ENCODE results near the gene ADGRF3.
A peak's percentile ranks its signal among the peaks of the same experiment; 100 is the strongest.
"Not testable (repeated sequence)": the region's sequence is repeated elsewhere in the genome, so short reads cannot be mapped to it uniquely, and the experiment has no call there.

The ADGRF3 gene

DNA sequence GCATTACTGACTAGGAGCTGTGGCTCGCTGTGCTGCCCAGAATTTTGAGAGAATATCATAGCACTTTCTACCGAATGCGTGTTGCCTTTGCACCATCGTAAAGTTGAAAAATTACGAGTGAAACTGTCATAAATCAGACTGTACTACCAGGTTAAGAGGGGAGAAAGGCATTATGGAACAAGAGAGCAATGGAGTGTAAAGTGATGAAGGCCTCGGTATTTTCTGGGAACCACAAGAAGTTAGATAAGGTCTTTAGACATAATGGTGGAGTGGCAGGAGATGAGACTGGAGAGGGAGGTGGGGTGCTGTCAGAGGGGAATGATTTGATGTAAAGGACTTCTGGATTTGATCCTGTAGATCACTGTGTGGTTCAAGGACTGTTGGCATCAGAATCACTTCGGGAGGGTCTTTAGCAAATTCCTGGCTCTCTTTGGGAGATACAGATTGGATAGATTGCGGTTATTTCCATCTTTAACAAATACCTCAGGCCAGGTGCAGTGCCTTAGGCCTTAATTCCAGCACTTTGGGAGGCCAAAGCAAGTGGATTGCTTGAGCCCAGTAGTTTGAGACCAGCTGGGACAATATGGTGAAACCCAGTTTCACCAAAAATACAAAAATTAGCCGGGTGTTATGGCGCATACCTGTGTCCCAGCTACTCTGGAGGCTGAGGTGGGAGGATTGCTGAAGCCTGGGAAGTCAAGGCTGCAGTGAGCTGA lies 4.9 kb upstream of the ADGRF3 start:
- no peak for DNase-seq

DNA sequence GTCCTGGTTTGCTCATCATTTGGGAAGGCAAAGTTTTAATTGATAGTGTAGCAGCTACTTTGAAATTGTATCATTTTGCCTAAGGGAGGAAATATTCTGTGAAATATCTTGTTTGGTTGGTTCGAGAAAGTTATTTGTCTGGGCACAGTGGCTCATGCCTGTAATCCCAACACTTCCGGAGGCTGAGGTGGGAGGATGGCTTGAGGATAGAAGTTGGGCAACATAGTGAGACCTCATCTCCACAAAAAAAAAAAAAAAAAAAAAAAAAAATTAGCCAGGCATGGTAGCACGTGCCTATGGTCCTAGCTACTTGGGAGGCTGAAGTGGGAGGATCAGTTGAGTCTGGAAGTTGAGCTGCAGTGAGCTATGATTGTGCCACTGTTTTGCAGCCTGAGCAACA lies 3.1 kb upstream of the ADGRF3 start:
- no peak for DNase-seq

DNA sequence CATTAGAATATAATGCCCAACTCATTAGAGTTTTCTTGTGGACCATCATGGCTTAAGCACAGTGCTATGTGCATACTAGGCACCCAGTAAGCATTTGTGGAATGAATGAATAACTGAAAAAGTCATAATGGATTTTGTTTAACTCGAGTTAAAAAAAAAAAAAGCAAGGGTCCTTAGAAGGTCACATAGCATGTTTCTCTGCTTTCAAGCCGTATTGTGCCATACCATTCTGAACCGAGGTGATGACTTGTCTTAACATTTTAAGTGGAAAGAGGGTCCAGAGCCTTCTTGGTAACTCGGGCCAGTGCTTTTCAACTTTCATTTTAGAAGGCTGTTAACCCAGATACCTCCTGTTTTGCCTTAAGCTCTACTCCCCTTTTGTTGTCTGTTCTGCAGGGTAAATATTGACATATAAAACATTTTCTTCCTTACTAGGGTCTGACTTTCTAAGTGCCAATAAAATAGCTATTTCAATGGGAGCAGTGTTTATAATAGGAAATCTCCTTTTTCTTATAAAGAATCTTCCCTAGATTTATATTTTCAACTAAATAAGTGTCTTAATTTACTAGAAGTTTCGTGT lies 787 bp upstream of the ADGRF3 start:
- no peak for DNase-seq

DNA sequence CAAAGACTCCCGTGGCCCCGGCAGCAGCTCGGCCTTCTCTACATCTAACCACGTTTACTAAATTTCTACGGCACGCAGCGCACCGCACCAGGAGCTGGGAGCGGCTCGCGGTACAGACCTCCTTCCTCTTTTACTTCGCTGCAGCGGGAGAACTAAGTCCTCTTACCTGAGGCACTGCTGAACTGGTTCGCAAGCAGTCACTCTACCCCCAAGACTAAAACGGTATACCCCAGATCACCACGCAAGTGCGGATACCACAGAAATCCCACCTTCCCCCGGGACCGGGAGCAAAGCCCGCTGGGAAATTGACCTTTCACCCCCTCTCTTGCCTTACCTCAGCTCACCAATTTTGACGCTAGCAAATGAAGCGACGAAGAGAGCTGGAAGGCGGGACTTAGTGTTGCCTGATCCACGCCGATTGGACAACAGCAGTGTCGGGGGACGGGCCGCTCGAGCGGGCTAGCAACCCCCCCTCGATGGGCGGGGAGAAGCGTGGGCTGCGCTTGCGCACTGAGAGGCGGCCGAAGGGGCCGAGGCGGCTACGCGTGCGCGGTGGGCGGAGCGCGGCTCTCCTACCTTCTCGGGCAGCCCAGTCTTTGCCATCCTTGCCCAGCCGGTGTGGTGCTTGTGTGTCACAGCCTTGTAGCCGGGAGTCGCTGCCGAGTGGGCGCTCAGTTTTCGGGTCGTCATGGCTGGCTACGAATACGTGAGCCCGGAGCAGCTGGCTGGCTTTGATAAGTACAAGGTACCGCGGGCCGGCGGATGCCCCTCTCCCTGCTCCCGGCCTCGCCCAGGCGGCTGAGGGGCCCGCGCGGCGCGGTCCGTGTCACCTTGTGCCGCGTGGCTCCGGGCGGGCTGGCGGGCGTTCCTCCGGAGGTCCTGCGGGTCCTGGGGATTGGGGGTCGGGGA lies 790 bp downstream of the ADGRF3 start, which contains the start of gene SELENOI:
TSS of gene SELENOI (plus strand) at position 599 of the 909 bp plus-strand sequence. CDS start at position 689, 90 bp downstream.
- DNase-seq: peak; percentile 99

DNA sequence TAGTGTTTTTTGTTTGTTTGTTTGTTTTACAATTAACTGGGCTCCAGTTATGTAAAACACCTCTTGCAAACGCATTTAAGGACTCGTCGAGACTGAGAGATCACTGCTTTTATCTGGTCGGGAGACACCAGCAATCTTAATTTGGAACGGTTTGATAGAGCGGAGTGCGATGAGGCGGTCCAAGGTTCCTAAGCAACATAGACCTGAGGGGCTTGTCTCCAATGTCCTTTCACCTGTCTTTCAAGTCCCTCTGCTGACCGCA lies 1.4 kb downstream of the ADGRF3 start:
- no peak for DNase-seq

DNA sequence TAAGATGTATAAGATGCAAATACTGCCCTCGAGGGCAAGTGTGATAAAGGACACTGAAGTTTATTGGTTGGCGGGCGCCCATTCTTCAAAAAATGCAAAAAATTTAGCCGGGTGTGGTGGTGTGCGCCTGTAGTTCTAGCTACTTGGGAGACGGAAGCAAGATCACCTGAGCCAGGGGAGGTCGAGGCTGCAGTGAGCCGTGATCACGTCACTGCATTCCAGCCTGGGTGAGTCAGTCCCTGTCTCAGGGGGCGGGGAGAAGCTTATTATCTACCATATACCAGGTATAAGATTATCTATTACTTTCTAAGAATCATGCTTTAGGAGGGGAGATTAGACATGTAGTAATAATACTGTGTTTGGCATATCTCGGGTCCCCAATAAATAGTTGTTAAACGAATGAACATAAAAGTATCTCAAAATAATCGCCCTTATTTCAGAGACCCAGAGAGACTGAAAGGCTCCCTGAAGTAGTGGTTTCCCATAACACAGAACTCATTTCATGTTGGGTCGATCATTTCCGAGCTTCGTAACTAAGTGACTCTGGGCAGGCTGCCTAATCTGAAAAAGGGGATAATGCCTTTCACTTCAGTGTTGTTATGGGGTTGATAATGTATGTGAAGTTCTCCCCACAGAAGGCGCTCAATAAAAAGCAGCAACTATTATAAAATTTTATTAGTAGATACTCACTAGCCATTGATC lies 1.9 kb downstream of the ADGRF3 start:
- DNase-seq: no peak

DNA sequence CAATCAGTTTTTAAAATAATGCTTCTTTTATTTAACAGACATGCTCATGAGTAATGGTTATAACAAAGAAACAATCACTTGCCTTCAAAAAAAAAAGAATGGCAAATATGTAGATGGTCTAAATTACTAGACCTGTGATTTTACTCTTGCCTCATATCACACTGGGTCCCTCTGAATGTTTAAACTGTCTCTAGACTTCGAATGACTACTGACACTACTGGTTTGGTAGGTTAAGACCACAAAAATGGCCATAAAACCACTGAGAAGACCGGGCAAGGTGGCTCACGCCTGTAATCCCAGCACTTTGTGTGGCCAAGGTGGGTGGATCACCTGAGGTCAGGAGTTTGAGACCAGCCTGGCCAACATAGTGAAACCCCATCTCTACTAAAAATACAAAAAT lies 5.8 kb downstream of the ADGRF3 start:
- no peak for DNase-seq

DNA sequence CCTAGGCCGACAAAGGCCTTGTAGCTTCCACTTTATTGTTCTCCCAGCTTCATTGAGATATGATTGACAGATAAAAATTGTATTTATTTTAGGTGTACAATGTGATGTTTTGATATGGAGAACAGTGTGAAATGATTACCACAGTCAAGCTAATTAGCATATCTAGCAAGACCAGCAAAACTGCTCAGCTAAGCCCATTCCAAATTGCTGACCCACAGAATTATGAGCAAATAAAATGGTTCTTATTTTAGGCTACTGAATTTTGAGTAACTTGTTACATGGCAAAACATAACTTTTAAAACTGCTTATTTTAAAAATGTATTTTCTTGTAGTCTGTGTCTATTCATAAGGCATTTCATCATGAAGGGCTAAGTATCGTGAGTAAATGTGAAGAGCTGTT lies 9.3 kb downstream of the ADGRF3 start:
- no peak for DNase-seq

DNA sequence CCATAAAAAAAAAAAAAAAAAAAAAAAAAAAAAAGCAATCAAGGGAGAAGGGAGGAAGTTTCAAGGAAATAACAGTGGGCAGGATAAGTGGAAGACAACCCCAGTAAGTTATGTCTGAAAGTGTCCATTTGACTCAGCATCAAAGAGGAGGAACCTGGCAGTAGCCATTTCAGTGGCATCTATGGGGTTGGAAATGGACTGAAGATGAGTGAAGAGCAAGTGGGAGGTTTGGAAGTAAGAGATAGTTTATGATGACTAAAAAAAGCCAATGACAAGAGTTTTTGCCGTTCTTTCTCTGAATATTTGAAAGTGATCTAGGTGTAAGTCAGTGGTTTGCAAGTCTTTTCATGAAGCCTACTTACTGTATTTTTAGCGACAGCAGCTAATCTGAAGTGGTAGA lies 9.9 kb downstream of the ADGRF3 start:
- DNase-seq: no peak

DNA sequence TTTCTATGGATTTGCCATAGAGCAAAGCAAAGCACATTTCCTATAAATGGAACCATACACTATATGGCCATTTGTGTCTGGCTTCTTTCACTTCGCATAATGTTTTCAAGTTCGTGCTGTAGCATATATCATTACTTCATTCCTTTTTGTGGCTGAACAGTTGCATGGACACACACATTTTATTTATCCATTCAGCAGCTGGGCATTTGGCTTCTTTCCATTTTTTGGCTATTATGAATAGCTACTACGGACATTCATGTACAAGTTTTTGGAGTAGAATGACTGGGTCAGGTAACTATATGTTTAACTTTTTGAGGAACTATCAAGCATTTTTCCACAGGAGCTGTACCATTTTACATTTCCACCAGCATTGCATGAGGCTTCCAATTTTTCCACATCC lies 11.4 kb downstream of the ADGRF3 start:
- no peak for DNase-seq

DNA sequence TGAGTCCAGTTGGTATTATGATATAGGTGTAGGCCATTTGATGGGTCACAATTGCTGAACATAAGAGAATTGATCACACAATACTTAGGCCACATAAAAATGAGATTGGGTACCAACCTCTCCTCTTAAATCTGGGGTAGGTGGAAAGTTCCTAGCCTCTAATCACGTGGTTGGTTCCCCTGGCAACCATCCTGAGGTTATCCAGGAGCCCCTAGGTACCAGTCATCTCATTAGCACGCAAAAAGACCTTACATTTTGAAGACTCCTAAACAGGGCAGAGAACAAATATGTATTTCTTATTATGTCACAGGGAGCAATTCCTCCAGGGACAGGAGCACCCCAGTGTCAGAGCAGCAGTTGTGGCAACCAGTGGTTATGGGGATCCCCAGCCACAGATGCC lies 13.3 kb downstream of the ADGRF3 start:
- DNase-seq: no peak

DNA sequence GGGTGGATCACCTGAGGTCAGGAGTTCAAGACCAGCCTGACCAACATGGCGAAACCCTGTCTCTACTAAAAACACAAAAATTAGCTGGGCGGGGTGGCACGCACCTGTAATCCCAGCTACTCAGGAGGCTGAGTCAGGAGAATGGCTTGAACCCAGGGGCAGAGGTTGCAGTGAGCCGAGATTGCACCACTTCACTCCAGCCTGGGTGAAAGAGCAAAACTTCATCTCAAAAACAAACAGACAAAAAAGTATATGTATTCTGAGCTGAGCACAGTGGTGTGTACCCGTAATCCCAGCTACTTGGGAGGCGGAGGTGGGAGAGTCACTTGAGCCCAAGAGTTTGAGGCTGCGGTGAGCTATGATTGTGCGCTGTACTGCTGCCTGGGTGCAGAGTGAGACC lies 15.3 kb downstream of the ADGRF3 start:
- DNase-seq: not testable (repeated sequence)

DNA sequence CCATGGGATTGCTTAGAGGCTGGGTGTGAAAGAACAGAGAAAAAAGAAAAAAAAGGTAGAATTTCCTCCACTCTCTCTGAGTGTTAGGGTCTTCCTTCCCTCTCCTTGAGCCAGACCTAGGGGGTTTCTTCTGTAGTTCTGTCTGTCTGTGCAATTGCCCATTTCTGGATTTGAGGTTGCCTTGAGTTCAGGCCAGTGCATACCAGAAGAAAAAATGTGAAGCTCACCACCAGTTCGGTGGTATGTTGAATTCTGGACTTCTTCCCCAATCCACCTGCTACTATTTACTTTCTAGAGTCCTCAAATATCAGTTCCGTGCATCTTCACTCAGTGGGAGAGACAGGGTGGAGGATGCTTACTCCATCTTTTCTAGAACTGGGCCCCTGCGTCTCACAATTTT lies 16.0 kb downstream of the ADGRF3 start:
- no peak for DNase-seq

DNA sequence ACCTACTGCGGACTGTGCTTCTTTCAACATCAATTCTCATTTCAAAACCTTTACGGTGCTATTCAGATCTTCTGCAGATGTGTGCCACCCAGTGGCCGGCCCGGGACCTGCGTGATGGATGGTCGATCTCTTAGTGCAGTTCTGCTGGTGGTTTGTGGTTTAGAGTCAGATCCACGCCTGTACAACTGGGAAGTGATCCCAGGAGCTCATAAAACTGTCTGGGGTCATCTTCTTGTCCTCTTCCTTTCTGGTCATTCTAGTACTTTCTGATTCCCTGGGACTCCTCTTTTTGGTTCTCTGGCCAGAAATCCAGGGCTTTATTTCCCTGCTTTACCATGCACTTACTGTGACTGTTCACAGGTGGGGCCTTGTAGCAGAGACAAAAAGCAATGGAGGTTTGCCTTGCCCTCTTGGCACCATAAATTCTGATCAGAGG lies 16.5 kb downstream of the ADGRF3 start:
- DNase-seq: peak; percentile 72

DNA sequence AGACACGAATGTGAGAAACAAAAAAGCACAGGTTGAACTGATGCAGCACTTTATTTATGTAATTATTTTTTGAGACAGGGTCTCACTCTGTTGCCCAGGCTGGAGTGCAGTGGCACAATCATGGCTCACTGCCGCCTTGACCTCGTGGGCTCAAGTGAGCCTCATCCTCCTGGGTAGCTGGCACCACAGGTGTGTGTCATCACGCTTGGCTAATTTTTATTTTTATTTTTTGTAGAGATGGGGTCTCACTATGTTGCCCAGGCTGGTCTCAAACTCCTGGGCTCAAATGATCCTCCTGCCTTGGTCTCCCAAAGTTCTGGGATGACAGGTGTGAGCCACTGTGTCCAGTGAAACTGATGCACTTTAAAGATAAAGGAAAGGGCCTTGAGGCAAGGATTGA lies 17.5 kb downstream of the ADGRF3 start:
- not testable (repeated sequence) for DNase-seq

DNA sequence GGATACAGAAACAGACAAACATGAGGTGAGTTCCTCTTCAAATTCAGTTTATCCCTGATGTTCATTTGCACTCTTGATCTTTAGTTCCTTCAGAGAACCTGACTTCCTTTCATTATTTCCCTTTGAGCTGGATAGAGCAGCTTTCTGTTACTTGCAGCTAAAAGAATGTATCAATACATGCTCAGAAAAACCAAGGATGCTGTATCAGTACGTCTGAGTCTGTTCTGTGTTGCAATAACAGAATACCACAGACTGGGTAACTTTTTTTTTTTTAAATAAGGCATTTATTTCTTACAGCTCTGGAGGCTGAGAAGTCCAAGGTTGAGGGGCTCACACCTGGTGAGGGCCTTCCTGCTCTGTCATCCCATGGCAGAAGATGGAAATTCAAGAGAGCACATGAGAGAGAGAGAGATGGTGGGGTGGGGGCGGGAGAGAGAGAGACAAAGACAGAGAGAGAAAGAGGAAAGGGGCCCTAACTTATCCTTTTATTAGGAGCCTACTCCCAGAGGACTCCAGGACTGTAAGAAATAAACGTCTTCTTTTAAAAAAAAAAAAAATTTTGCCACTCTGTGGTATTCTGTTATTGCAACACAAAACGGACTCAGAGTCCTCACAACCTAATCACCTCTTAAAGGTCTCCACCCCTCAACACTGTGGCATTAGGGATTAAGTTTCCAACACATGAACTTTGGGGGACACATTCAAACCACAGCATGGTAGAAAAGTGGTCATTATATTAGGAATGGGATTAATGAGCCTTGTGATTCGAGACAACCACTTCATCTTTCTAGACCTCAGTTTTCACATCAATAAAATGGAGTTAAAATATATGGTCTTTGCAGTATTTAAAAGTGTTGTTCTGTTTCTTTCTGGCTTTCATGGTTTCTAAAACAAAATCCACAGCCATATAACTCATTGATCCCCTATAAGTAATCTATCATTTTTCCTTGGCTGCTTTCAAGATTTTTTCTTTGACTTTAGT lies 19.0 kb downstream of the ADGRF3 start:
- no peak for DNase-seq

DNA sequence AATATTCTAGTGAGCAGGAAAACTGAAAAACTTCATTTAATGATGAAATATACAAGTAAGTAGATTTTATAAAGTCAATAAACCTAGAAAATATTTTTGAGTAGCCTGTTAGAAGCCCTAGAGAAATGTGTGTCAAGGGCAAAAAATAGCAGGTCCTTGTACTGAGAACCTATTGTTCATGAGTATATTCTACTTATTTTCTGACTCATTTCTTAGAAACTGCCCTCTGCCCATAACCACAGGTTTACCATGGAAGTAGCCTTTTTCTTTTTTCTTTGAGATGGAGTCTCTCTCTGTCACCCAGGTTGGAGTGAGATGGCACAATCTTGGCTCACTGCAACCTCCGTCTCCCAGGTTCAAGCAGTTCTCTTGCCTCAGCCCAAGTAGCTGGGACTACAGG lies 20.1 kb downstream of the ADGRF3 start:
- no peak for DNase-seq

DNA sequence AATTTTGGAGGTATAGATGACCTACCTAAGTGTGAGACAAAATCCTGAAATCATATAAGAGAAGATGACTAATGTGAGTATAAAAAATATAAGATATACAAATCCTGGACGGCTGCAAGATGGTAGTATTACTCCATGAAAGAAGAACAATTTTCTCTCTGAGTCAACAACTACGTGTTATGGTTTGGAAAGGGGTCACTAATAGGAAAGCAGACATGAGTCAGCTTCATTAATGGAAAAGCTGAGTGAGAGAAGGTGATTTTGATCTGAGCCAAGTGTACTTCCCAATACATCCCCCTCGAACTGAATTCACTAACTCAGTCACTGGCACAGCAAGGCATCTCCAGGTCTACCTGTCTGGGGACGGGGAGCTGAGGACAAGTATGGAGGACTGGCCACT lies 20.7 kb downstream of the ADGRF3 start:
- no peak for DNase-seq

DNA sequence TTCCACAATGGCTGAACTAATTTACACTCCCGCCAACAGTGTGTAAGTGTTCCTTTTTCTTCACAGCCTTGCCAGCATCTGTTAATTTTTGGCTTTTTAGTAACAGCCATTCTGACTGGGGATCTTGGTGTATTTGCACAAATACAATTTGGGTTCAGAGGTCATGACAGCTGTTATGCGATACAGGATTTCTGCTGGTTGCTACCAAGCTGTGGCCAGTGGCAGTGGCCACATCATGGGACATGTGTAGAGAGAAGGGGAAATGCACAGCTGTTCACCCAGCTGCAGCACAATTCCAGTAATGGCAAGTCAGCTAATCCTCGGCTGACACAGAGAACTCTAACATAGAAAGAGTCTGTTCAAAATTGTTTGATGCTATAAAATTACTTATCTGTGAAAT lies 21.7 kb downstream of the ADGRF3 start:
- DNase-seq: no peak

DNA sequence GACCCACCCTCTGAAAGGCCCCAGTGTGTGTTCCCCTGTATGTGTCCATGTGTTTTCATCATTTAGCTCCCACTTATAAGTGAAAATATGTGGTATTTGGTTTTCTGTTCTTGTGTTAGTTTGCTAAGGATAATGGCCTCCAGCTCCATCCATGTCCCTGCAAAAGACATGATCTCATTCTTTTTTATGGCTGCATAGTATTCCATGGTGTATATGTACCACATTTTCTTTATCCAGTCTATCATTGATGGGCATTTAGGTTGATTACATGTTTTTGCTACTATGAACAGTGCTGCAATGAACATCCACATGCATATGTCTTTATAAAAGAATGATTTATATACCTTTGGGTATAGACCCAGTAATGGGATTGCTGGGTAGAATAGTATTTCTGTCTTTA lies 22.1 kb downstream of the ADGRF3 start:
- not testable (repeated sequence) for DNase-seq

DNA sequence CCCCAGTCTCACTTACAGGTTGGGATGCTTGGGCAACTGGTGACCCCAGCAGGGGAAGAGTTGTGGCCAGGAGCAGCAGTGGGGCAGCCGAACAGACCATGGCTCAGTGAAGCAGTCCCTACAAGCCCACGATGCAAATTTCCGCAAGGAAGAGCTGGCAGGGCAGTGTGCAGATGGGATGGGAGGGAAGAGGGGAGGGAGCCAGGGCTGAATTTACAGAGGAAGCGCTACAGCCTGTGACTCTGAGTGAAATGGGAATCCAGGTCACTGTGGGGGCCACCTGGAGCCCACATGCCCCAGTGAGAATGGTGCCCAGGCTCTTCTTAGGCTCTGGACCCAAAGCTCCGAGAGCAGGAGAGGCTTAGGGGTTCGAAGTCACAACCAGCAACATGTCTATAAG lies 27.6 kb downstream of the ADGRF3 start:
- DNase-seq: no peak
